Measurements from ENCODE around the gene PTCH2. TPM values are rescaled to one million over a fixed set of nuclear protein-coding genes. Genes with fewer than 3 reads are reported as not detected.
A peak's percentile ranks its signal among the peaks of the same experiment; 100 is the strongest.

PTCH2 gene
- total and polyA plus RNA-seq, 2 of the 13 experiments (the other 11 are each of a cell fraction or from before 2014, with no cell fraction given), result 0.60 to 1.5 TPM

GRCh38 chr1:44819608-44820327, 23.3 kb downstream of the PTCH2 start (continued):
- TF ChIP-seq RERE (CRISPR knock-in tag; IDR thresholded peaks at IDR 0.05; ENCODE audit: low read depth) (no peak; the same call in 1 of the 2 replicates), ZBTB33 (CRISPR knock-in tag; IDR thresholded peaks at IDR 0.05) (0 out of 2 replicates have a peak, but pooled peaks have one; percentile 4), GATAD2A (CRISPR knock-in tag; IDR thresholded peaks at IDR 0.05) (peak; percentile 47; the same call in 1 of the 2 replicates), ATF1 (CRISPR knock-in tag; IDR thresholded peaks at IDR 0.05) (peak; percentile 76), PRDM10 (CRISPR knock-in tag; IDR thresholded peaks at IDR 0.05; ENCODE audit: low read depth) (peak; percentile 54), FOXC1 (CRISPR knock-in tag; IDR thresholded peaks at IDR 0.05; ENCODE audit: borderline replicate concordance) (no peak), GATA4 (IDR thresholded peaks at IDR 0.05; ENCODE audit: borderline replicate concordance, low read depth) (peak; percentile 93), THAP8 (CRISPR knock-in tag; IDR thresholded peaks at IDR 0.05; ENCODE audit: borderline replicate concordance) (no peak), KDM3A (CRISPR knock-in tag; IDR thresholded peaks at IDR 0.05; ENCODE audit: low read depth) (peak; percentile 67; the same call in 1 of the 2 replicates), ZNF674 (CRISPR knock-in tag; IDR thresholded peaks at IDR 0.05; ENCODE audit: low read depth) (no peak), ZNF605 (CRISPR knock-in tag; IDR thresholded peaks at IDR 0.05) (no peak), ZNF501 (CRISPR knock-in tag; IDR thresholded peaks at IDR 0.05) (peak; percentile 53; the same call in 1 of the 2 replicates), SNAI1 (CRISPR knock-in tag; IDR thresholded peaks at IDR 0.05; ENCODE audit: borderline replicate concordance) (no peak; the same call in 1 of the 2 replicates), FOSL1 (CRISPR knock-in tag; IDR thresholded peaks at IDR 0.05; ENCODE audit: borderline replicate concordance) (no peak)

All from HepG2 (cell line).